GM18502 (cell line): ENCODE results near the gene SNX1.
"Not testable (repeated sequence)": the region's sequence is repeated elsewhere in the genome, so short reads cannot be mapped to it uniquely, and the experiment has no call there.

Experiments used
- ATAC-seq: cut with Tn5 transposase; IDR thresholded peaks from one replicate; pipeline ENCODE4 v1.9.1; 2021; ENCODE audit warnings: mild to moderate bottlenecking; ENCODE audit not compliant: unreplicated experiment, poor library complexity

The SNX1 gene

GRCh38 chr15:64072812-64073211, 23.0 kb upstream of the SNX1 start:
- no peak for ATAC-seq

GRCh38 chr15:64073496-64073895, 22.3 kb upstream of the SNX1 start:
- not testable (repeated sequence) for ATAC-seq

- ATAC-seq, result no peak
Measured at GRCh38 chr15:64082757-64083156, 13.0 kb upstream of the SNX1 start.

- no peak for ATAC-seq
Measured at GRCh38 chr15:64089543-64090280, 6.1 kb upstream of the SNX1 start.

- ATAC-seq, result no peak
Measured at GRCh38 chr15:64090527-64090926, 5.3 kb upstream of the SNX1 start.

GRCh38 chr15:64092075-64092820, 3.5 kb upstream of the SNX1 start:
- ATAC-seq, result no peak

GRCh38 chr15:64092864-64093626, 2.7 kb upstream of the SNX1 start:
- ATAC-seq, result peak; percentile 2

- peak; percentile 67 for ATAC-seq
Measured at GRCh38 chr15:64093627-64094417, 2.0 kb upstream of the SNX1 start, which contains the start of gene CIAO2A. Gene CIAO2A (minus strand): TSS chr15:64093838. CDS start chr15:64093768, 70 bp downstream.

- ATAC-seq, result no peak
Measured at GRCh38 chr15:64095431-64095794, 369 bp upstream of the SNX1 start.

- ATAC-seq, result no peak
Measured at GRCh38 chr15:64096668-64097384, 1.0 kb downstream of the SNX1 start.

GRCh38 chr15:64099379-64099778, 3.6 kb downstream of the SNX1 start:
- ATAC-seq, result no peak

- no peak for ATAC-seq
Measured at GRCh38 chr15:64100958-64101357, 5.2 kb downstream of the SNX1 start.

- no peak for ATAC-seq
Measured at GRCh38 chr15:64102497-64102896, 6.7 kb downstream of the SNX1 start.

GRCh38 chr15:64105113-64105704, 9.4 kb downstream of the SNX1 start:
- ATAC-seq, result no peak

- no peak for ATAC-seq
Measured at GRCh38 chr15:64107337-64107736, 11.6 kb downstream of the SNX1 start.

GRCh38 chr15:64110108-64110701, 14.4 kb downstream of the SNX1 start:
- not testable (repeated sequence) for ATAC-seq

GRCh38 chr15:64110950-64111678, 15.3 kb downstream of the SNX1 start:
- ATAC-seq, result no peak

GRCh38 chr15:64111679-64112050, 15.9 kb downstream of the SNX1 start:
- no peak for ATAC-seq
